8988T (cell line): ENCODE measurements around the gene ADAMTS10.
A peak's percentile ranks its signal among the peaks of the same experiment; 100 is the strongest.
"Not testable (repeated sequence)": the region's sequence is repeated elsewhere in the genome, so short reads cannot be mapped to it uniquely, and the experiment has no call there.

Experiments
- DNase-seq: peaks from one replicate; pipeline ENCODE4 v3.0.0; 2011

ADAMTS10 gene

GRCh38 chr19:8589177-8589714 lies 21.3 kb downstream of the ADAMTS10 start:
- no peak for DNase-seq

- peak; percentile 91 for DNase-seq
Observed at GRCh38 chr19:8585894-8586750, 24.4 kb downstream of the ADAMTS10 start.

GRCh38 chr19:8584965-8585893 lies 25.3 kb downstream of the ADAMTS10 start:
- DNase-seq = peak; percentile 53

- DNase-seq = peak; percentile 65
Observed at GRCh38 chr19:8580710-8581281, 29.7 kb downstream of the ADAMTS10 start.

- peak; percentile 59 for DNase-seq
Observed at GRCh38 chr19:8578642-8579265, 31.8 kb downstream of the ADAMTS10 start.

- no peak for DNase-seq
Observed at GRCh38 chr19:8577741-8578140, 32.8 kb downstream of the ADAMTS10 start.

- no peak for DNase-seq
Observed at GRCh38 chr19:8577247-8577646, 33.3 kb downstream of the ADAMTS10 start, which contains the start of gene MYO1F. Gene MYO1F (minus strand): TSS chr19:8577442. CDS start chr19:8577309, 133 bp downstream.

- no peak for DNase-seq
Observed at GRCh38 chr19:8576273-8576993, 34.1 kb downstream of the ADAMTS10 start.

GRCh38 chr19:8575467-8575997 lies 35.0 kb downstream of the ADAMTS10 start:
- no peak for DNase-seq

GRCh38 chr19:8574619-8574922 lies 35.9 kb downstream of the ADAMTS10 start:
- not testable (repeated sequence) for DNase-seq

- no peak for DNase-seq
Observed at GRCh38 chr19:8573316-8573715, 37.2 kb downstream of the ADAMTS10 start.

- no peak for DNase-seq
Observed at GRCh38 chr19:8571006-8571411, 39.5 kb downstream of the ADAMTS10 start.

GRCh38 chr19:8569066-8569771 lies 41.3 kb downstream of the ADAMTS10 start:
- DNase-seq = no peak

GRCh38 chr19:8567522-8568172 lies 42.9 kb downstream of the ADAMTS10 start:
- DNase-seq = no peak

- DNase-seq = no peak
Observed at GRCh38 chr19:8566855-8567254, 43.7 kb downstream of the ADAMTS10 start.

GRCh38 chr19:8564866-8565265 lies 45.6 kb downstream of the ADAMTS10 start:
- DNase-seq = not testable (repeated sequence)

GRCh38 chr19:8561075-8561764 lies 49.3 kb downstream of the ADAMTS10 start:
- DNase-seq = no peak

GRCh38 chr19:8558325-8558724 lies 52.2 kb downstream of the ADAMTS10 start:
- DNase-seq = no peak

GRCh38 chr19:8557642-8558238 lies 52.8 kb downstream of the ADAMTS10 start:
- DNase-seq = no peak
